Fibroblast of skin of right quadriceps (primary cell): ENCODE results near the gene OR2D3.
A peak's percentile ranks its signal among the peaks of the same experiment; 100 is the strongest.
"Not testable (repeated sequence)": the region's sequence is repeated elsewhere in the genome, so short reads cannot be mapped to it uniquely, and the experiment has no call there.

Experiments
- DNase-seq: peaks from one replicate; pipeline ENCODE4 v3.0.0-alpha.2; 2013

The OR2D3 gene

DNA sequence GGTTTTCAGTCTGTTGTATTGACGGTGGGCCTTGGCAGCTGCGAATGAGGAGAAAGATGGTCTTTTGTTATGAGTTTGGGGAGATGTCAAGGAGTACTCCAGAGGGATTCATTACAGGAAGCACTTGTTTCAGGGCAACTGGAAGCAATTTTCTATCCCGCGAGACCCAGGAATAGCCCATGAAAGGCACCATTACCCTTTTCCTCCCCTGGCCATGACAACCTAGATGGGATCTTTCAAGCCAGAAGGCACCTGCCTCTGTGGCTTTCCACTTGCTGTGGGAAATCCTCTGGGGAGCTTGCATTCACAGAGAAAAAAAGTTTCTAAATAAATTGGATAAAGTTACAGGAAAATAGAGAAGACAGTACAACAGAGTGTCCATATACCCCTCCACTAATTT is 8.1 kb downstream of the OR2D3 start:
- DNase-seq = no peak

DNA sequence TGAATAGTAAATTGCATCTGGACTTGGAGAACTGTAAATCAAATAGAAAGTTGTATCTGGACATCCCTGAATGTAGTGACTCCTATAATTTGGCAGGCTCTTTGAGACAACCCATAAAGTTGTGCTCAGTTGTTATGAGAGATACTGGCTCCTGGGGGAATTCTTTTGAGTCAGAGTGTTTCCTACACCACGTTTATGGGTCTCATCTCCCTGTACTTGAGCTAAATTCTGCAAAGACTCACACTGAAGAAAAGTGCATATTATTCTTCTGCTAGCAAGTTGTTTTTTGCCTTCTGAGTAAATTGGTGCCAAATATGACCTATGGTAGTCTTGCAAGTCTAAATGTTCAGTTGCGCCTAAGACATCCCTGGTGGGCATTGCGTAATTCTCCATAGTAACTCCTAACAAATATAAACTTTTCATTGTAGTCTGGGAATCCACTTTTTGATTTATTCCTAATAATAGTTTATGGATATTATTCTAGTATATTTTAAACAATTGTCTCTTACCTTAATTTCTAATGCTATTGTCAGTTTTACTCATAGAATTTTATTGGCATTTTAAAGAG is 10.4 kb downstream of the OR2D3 start:
- peak; percentile 2 for DNase-seq

DNA sequence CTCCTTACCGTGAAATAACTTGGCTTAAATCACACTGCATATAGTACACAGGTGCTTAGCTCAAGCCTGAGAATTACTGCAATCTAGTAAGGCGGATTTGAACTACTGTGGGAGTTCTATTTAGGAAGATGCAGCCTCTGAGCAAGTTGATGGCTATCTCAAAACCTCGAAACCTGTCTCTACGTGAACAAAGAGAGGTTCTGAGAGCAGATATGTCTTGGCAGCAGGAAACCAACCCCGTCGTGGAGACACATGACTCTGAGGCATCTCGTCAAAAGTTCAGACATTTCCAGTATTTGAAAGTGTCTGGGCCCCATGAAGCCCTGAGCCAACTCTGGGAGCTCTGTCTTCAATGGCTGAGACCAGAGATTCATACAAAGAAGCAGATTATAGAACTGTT is 11.3 kb downstream of the OR2D3 start:
- no peak for DNase-seq

DNA sequence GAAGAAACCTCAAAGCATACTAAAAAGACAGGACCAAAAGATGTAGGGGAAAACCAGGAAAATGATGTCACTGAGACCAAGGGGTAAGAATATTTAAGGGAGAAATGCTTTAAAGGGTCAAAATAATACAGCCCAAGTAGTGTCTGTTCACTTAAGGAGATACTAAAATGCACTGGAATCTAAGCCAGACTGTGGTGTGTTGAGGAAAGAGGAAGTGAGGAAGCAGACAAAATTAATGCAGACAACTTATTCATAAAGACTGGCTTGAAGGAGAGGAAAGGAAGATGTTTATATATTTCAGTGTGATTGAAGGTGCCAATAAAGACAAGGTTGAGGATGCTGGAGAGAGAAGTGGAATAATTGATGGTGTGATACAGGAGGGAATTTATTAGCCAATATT is 21.2 kb downstream of the OR2D3 start:
- no peak for DNase-seq

DNA sequence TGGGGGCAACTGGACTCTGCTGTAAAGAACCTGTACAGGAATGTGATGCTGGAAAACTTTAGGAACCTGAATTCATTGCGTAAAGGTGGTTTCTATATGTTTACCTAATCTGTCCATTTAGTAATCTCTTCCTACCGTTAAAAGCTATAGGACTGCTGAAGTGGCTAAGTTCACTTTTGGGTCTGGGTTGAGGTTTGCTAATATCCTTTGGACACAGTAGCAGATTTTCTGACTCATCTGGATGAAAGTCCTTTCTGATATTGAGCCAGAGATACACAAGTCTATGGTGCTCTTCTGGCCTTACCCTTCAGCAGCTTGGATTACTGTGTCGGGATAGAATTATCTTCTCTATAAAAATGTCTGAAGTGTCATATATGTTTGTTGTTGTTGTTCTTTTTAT is 22.3 kb downstream of the OR2D3 start:
- no peak for DNase-seq

DNA sequence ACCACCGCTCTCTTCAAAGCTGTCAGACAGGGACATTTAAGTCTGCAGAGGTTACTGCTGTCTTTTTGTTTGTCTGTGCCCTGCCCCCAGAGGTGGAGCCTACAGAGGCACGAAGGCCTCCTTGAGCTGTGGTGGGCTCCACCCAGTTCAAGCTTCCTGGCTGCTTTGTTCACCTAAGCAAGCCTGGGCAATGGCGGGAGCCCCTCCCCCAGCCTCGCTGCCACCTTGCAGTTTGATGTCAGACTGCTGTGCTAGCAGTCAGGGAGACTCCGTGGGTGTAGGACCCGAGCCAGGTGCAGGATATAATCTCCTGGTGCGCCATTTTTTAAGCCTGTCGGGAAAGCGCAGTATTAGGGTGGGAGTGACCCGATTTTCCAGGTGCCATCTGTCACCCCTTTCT is 33.4 kb downstream of the OR2D3 start:
- DNase-seq = not testable (repeated sequence)

DNA sequence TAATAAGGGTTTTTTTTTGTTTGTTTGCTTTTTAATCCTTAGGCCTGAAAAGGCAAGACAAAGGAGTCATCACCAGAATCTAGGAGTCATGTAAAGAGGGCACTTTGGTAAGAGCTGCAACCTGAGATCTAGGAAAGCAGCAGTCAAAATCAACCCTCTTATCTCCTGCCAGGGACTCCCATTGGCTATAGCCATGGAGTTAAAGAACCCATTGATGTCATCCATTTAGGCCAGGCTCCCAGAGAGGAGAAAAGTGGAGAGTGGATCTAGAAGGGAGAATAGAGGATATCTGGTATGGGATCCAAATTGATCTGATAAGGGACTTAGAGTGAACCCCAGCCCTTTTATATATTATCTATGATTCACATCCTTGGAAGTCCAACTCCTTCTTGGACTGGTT is 41.3 kb downstream of the OR2D3 start:
- DNase-seq = no peak

DNA sequence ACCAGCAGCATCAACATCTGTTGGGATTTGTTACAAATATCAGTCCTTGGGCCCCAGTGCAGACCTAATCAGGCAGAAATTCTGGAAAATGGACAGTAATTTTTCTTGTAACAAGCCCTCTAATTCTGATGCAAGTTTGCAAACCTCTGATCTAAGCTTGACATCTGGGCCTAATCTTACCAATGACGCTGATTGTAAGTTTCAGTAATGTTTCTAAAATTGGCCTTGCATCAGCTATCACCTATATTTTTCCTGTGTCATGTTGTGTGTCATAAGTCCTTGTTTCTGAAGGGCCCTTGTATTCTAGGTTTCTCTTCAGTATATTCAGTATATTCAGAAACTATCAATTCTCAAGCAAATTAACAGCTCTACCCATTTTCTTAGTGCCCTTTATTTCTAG is 41.9 kb downstream of the OR2D3 start:
- peak; percentile 2 for DNase-seq

DNA sequence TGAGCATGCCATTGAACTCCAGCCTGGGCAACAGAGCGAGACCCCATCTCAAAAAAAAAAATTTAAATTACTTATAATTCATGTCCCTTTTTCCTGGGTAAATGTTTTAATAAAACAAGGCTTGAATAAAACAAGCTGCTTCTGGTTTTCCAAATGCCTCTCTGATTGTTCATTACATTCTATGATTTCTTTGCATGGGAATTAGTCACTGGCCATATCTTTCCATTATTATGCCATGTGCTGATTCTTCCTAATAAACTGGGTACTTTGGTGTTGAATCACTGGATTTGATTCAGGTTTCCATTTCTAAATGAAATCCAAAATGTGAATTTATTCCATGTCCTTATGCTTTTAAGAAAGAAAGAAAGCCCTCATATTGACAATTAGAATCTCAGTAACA is 48.0 kb downstream of the OR2D3 start:
- DNase-seq = peak; percentile 44

DNA sequence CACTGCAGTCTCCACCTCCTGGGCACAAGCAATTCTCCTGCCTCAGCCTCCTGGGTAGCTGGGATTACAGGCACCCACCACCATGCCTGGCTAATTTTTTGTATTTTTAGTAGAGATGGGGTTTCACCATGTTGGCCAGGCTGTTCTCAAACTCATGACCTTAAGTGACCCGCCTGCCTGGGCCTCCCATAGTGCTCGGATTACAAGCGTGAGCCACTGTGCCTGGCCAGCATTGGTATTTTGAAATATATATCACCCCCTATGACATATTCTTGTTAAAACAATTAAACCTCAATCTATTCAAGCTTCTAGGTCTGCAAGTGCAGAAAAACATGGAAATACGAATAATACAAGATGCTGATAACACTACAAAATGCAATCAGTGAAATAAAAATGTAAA is 49.1 kb downstream of the OR2D3 start:
- DNase-seq = peak; percentile 3
